Fibroblast of skin of right biceps (primary cell): ENCODE results near the gene FITM2.
A peak's percentile ranks its signal among the peaks of the same experiment; 100 is the strongest.
"Not testable (repeated sequence)": the region's sequence is repeated elsewhere in the genome, so short reads cannot be mapped to it uniquely, and the experiment has no call there.

Source experiments
- DNase-seq: peaks from one replicate; pipeline ENCODE4 v3.0.0-alpha.2; 2013

The FITM2 gene

DNA sequence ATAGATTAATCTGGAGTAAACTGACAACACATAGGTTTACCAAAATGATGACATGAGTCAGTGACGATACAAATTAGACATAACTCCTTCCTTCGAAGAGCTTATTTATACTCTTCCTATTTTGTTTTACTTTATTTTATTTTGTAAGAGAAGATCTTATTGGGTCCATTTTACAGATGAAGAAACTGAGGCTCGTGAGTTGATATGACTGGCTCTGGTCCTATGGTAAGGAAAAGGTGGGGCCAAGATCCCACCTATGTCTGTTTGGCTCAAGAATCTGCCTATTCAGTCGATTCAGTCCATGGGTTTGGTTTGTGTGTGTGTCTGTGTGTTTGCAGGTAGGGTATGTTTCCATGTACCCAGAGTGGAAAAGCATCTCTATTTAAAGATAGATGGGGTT lies 17.4 kb upstream of the FITM2 start:
- no peak for DNase-seq

DNA sequence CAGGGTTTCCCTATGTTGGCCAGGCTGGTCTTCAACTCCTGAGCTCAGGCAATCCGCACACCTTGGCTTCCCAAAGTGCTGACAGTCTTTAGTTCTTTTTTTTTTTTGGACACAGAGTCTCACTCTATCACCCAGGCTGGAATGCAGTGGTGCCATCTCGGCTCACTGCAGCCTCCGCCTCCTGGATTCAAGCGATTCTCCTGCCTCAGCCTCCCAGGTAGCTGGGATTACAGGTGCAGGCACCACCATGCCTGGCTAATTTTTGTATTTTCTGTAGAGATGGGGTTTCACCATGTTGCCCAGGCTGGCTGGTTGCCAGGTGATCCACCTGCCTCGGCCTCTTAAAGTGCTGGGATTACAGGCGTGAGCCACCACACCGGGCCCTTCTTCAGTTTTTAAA lies 16.7 kb upstream of the FITM2 start:
- not testable (repeated sequence) for DNase-seq

- no peak for DNase-seq
Measured at GRCh38 chr20:44326391-44327159, 15.6 kb upstream of the FITM2 start.

DNA sequence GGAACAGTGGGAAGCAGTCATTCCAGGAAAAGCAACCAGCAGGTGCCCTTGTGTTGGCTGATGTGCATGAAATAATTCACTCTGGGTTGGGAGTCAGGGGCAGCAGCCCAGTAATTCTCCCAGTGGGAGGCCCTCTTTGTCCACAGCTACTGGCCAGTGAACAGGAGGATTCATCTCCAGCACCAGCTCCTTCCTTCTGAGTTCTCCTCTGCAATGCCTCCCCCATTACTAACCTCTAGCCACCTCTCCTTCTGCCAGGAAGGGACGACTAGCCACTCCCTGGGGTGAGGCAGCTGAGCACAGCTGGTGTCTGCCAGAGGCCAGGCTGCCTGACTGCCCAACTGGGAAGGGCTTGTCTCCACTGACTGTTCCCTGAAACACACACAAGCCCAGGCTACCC lies 13.3 kb upstream of the FITM2 start:
- no peak for DNase-seq

GRCh38 chr20:44319839-44320422 lies 8.9 kb upstream of the FITM2 start:
- no peak for DNase-seq

- DNase-seq: no peak
Measured at GRCh38 chr20:44314870-44315269, 3.9 kb upstream of the FITM2 start.

DNA sequence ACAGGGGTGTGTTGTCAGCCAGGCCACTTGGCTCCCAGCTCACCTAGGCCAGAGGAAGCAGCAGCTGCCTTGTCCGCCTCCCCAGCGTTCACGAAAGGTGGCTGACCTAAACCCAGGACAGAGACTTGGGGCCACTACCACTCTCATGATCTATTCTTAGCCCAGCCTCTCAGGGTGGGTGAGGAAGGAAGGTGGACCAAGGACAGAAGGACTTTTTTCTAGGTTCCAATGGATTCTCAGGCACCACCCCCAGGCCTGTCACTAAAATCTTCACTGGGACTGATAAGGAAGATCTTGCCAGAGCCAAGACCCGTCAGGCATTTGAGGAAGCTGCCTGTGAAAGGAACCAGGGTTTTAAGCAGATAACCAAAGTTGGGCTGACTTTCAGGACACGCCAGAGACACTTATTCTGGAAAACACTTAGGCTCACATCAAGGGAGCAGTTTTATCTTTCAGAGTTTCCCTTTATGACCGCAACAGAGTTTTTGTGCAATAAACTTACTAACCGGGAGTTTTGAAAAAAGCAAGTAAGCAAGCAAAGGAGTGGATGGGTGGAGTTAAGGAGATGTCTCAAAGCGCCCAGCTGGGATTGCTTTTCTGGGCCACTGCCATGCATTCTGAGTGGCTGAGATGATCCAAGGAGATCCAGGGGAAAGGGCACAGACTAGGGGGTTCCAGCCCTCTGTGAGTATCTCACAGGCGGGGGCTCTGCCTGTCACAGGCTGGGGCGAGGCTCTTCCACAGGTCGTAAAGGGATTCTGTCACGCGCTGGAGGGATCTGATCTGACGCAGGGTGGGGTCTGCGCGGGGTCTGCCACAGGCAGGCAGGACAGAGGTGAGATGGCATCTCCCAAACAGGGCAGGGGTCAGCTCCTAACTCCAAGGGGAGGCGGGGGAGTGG lies 989 bp downstream of the FITM2 start:
- DNase-seq: peak; percentile 47

DNA sequence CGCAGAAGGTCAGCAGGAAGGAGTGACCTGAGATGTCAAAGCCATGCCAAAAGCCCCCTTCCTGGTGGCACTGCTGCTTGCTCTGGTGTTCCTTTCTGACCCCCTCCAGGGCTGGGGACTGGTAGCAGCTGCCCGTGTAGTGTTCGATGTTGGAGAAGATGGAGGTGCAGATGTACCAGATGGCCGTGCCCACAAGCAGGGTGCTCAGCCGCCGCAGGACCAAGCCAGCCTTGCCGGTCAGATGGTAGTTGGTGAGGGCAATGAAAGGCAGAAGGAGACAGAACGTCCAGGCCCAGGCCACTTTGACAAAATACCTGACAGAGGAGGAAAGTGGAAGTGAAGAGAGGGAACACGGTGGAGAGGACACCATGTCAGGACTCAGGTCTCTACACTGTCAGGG lies 4.1 kb downstream of the FITM2 start:
- DNase-seq: no peak

DNA sequence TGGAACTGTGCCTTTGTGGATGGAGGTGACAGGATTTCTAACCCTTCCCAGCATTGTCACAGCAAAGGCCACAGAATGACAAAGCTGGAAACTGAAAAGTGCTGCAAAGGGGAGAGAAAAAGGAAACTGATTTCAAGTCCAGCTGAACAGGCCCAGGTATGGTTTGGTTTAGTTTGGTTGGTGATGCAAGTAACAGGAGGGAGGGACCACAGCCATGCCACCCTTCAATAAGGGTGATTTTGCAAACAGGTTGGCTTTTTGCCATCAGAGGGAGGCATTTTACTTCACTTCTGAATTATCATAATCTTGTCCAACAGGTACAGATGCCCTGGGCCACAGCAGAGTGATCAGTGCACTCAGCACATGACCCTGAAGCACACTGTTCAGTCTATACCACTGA lies 6.6 kb downstream of the FITM2 start:
- DNase-seq: no peak

DNA sequence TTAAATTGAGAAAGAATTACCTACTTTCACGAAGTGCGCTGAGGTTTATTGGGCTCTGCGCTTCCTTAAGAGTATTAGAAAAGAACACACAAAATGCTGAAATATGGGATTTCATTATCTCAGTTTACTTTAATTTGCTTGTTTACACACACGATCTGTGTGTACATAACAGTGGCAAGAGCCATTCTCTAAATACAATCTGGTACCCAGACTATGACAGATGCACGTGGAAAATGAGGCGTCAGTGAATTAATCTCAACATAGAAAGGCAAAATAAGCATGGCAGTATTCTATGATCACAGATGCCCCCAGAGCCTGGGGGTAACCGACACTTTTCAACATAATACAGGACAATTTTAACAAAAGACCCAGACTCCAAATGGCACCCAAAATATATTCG lies 8.3 kb downstream of the FITM2 start:
- DNase-seq: no peak

DNA sequence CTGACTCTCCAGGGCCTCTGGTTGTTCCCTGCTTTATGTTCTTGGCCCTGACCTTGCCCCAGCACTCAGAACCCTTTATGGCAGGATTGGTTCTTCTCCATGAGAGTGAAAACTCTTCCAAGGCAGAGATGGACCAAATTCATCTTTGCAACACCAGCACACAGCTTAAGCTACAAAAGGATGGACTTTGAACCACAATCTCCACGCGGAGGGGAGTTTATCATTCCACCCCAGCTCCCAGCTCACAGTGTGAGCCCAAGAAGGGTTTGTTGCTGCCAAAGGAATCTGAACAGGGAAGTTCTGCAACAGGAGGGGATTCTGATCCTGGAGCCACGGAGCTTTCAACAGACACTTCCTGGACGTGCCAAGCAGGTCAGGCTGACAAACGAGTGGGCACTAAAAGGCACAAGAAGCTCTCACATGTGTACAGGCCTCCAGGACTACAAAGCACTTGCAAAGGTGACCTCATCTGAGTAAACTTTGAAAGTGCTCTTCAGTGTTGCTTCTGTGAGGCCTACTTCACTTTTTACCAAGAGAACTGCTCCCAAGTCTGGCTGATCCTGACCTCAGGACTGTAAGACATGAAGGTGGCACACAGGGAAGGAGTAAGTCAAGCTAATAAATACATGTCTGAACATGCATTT lies 8.9 kb downstream of the FITM2 start:
- no peak for DNase-seq

- DNase-seq: no peak
Measured at GRCh38 chr20:44301285-44301684, 9.7 kb downstream of the FITM2 start.

DNA sequence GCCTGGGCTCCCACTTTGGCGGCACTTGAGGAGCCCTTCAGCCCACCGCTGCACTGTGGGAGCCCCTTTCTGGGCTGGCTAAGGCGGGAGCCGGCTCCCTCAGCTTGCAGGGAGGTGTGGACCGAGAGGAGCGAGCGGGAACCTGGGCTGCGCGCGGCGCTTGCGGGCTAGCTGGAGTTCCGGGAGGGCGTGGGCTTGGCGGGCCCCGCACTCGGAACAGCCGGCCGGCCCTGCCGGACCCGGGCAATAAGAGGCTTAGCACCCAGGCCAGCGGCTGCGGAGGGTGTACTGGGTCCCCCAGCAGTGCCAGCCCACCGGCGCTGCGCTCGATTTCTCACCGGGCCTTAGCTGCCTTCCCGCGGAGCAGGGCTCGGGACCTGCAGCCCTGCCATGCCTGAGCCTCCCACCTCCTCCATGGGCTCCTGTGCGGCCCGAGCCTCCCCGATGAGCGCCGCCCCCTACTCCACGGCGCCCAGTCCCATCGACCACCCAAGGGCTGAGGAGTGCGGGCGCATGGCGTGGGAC lies 11.9 kb downstream of the FITM2 start:
- not testable (repeated sequence) for DNase-seq

DNA sequence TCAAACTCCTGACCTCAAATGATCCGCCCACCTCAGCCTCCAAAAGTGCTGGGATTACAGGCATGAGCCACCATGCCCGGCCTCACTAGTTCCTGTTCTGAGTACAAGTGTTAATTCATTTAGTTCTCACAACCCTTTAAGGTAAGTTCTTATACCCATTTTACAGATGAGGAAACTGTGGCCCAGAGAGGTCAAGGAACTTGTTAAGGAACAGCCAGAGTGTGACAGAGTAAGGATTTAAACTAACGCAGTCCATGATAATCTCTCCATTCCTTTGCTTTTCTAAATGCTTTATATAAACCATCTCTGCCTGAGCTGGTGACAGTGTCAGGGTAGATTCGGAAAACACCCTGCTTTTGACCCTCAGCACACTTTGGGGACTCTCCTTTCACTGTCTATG lies 13.3 kb downstream of the FITM2 start:
- no peak for DNase-seq

DNA sequence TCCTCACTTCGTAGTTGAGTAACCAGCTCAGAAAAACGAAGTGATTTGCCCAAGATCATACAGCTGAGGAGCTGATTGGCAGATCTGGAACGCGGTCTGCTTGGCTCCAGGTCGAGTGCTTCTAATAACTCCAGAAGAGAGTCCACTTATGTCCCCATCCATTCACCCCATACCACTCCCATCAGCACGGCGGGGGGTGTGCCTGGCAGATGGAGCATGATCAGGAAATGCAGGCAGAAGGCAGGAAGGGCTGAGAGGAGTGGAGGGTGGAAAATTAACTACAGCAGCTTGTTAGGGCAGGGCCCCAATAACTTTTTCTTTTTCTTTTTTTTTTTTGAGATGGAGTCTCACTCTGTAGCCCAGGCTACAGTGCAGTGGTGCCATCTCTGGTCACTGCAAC lies 15.0 kb downstream of the FITM2 start:
- DNase-seq: no peak

- DNase-seq: no peak
Measured at GRCh38 chr20:44291754-44292153, 19.2 kb downstream of the FITM2 start.

- no peak for DNase-seq
Measured at GRCh38 chr20:44288252-44288651, 22.8 kb downstream of the FITM2 start.

GRCh38 chr20:44287272-44288097 lies 23.5 kb downstream of the FITM2 start:
- DNase-seq: no peak

GRCh38 chr20:44284032-44284431 lies 27.0 kb downstream of the FITM2 start:
- DNase-seq: peak; percentile 21

GRCh38 chr20:44282192-44282591 lies 28.8 kb downstream of the FITM2 start:
- DNase-seq: no peak

- no peak for DNase-seq
Measured at GRCh38 chr20:44280387-44280786, 30.6 kb downstream of the FITM2 start.

DNA sequence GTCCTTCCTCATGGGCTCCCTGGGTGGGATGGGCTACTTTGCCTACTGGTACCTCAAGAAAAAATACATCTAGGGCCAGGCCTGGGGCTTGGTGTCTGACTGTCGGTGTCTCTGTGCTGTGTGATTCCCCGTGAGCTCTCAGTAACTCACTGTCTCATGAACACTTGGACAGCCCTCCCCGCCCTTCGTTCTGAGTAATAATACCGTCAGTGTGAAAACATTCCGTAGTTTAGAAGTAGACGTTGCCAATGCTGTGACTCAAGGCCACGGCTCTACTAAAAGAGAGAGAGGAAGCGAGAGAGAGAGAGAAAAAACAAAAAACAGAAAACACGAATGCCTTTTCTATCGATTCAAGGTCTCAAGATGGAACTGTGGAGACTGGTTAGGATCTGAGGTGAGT lies 31.8 kb downstream of the FITM2 start:
- DNase-seq: peak; percentile 81
